ENCODE results near the gene PCSK5.

GRCh38 chr9:76349865-76350264 is 459.4 kb downstream of the PCSK5 start:
- TF ChIP-seq MAX (IDR thresholded peaks at IDR 0.05) (no peak), TCF12 (IDR thresholded peaks at IDR 0.05; ENCODE audit: low read depth) (no peak), EGR1 (IDR thresholded peaks at IDR 0.05) (no peak), CEBPB (IDR thresholded peaks at IDR 0.05) (no peak), TAF1 (IDR thresholded peaks at IDR 0.05; ENCODE audit: low read depth) (no peak), EP300 (IDR thresholded peaks at IDR 0.05; ENCODE audit: borderline replicate concordance) (no peak), YY1 (IDR thresholded peaks at IDR 0.05; ENCODE audit: low read depth) (no peak)

Data from Ishikawa (cell line).